ENCODE results near the gene EVI2B.
"Not testable (repeated sequence)": the region's sequence is repeated elsewhere in the genome, so short reads cannot be mapped to it uniquely, and the experiment has no call there.

The EVI2B gene

DNA sequence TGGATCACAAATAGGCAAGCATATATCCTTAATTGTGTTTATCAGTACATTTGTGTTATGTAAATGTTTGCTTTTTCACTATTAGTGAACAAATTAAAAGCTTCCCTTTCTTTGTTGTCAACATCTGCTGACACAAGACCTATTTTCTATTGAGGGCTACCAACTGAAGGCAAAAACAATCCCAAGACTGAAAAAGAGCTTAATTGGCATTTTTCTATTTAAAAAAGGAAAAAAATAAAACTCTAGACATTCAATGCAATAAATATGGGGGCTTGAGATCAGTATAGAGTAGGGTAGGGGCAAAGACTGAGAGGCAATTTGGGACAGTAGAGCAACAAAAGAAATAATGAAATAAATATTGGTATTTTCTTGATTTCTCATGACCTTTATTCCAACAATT is 41.1 kb downstream of the EVI2B start:
- no peak for DNase-seq (ENCODE audit: low read depth in 2 of 3, low spot score in 2 of 3)

DNA sequence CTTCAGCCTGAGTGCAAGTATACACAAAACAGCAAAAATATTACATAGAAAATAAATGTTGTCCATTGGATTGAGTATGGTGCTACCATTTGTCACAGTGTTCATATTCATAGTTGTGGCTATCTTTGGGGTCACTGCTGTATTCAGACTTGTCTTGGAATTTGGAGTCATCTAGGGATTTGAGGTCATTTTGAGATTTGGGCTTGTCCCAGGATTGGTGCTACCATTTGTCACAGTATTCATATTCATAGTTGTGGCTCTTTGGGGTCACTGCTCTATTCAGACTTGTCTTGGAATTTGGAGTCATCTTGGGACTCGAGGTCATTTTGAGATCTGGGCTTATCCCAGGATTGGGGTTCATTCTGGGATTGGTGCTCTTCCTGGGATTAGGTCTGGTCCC is 41.6 kb downstream of the EVI2B start:
- no peak for DNase-seq (ENCODE audit: low read depth in 2 of 3, low spot score in 2 of 3)

DNA sequence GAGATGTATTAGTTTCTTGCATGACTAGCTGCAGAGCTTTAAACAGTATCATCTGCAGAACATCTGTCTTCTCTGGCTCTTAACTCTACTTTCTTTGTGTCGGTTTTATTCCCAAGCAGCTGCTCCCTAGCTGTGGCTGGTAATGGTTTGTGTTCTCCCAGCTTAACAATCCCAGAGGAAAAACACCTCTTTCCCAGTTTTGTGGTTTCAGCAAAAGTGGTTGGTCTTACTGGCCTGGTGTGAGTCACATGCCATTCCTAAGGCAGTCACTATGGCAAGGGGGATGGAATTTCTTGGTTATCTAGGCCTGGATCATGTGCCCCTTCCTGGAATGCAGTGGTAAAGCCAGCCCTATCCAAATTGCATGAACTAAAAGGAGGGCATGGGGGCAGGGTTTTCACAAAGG is 44.3 kb downstream of the EVI2B start:
- no peak for DNase-seq (ENCODE audit: low read depth in 2 of 3, low spot score in 2 of 3)

DNA sequence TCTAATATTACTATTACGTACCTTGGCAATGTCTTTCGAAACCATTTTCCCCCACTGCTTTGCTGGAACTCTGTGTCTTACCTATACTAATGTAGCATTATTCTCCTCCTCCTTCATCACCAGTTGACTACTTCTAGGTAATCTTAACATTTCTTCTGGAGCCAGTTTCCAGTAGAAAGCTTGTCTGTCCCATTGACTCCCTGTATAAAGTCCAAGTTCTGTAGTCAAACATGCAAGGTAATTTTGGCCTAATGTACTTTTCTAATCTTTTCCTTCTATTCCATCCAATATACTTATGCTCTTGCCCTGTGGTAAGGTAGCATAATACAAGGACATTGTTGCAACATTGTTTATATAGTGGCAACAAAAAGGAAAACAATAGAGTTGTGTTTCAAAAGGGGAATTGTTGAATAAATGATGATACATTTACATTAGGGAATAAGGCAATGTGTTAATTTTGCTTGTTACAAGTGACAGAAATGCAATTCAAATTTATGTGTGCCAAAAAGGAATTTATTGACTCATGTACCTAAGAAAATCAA is 44.7 kb downstream of the EVI2B start:
- no peak for DNase-seq (ENCODE audit: low read depth in 2 of 3, low spot score in 2 of 3)

DNA sequence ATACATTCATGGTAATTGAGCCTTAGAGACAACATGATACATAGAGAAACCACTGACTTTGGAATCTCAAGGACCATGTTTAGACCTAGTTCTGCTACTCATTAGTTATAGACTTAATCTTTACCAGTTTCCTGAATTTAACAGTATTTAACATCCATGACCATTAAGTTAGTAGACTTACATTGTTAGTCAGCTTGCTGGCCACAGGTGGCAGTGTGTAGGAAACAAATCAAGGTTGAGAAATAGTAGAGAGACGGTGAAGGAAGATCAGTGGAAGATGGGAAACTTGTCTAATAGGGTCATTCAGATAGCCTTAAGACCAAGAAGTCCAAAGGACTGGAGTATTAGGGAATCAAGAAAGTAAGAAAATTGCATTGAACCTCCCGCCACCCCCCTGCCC is 47.8 kb downstream of the EVI2B start:
- DNase-seq (ENCODE audit: low read depth in 2 of 3, low spot score in 2 of 3), result no peak

DNA sequence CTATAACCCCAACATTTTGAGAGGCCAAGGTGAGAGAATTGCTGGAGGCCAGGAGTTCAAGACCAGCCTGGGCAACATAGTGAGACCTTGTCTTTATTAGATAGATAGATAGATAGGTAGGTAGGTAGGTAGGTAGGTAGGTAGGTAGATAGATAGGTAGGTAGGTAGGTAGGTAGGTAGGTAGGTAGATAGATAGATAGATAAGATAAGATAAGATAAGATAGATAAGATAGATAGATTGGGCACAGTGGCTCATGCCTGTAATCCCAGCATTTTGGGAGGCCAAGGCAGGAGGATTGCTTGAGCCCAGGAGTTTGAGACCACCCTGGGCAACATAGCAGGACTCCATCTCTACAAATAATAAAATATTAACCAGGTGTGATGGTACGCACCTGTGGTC is 50.9 kb downstream of the EVI2B start:
- not testable (repeated sequence) for DNase-seq (ENCODE audit: low read depth in 2 of 3, low spot score in 2 of 3)

DNA sequence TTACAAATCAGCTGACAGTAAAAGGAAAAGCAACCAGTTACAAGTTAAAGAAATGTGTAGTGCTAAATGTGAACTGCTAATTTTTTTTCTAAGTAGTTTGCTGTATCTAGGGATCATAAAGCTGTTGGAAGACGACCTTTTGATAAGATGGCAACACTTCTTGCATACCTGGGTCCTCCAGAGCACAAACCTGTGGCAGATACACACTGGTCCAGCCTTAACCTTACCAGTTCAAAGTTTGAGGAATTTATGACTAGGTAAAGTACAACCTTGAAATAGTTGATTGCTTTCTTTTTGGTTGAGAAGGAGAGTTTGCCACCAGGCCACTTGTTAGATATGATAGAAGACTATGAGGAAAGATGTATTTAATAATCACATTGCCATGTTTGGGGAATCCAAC is 52.3 kb downstream of the EVI2B start:
- DNase-seq (ENCODE audit: low read depth in 2 of 3, low spot score in 2 of 3), result no peak

DNA sequence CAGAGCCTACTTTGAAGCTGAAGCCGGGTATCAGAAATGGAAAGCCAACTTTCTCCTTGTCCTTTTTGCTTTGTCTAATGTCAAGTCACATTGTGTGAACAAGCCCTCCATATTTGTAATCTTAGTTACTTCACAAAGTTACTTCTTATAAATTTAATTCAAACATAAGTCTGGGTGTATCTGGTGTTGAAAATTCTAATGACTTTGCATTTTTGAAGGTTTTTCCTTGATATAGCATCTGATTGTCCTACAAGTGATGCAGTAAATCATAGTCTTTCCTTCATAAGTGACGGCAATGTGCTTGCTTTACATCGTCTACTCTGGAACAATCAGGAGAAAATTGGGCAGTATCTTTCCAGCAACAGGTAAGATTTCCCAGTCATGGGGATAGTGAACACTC is 53.7 kb downstream of the EVI2B start:
- no peak for DNase-seq (ENCODE audit: low read depth in 2 of 3, low spot score in 2 of 3)

DNA sequence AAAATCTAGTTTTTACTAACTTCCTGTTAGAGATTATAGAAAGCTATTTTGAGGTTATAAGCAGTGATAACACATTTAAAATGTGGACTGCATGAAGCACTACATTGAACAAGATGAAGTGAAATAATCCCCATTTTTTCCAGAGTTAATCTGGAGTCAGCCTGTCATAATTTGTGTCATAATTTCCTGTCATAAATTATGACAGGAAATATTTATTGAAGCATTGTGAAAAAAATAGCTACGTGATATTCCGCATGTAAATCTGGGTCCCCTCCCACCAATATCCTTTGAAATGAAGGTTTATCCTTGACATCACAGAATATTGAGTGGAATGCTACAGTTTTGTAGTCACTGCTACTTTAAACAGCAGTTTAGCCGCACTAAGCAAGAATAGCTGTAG is 56.9 kb downstream of the EVI2B start:
- no peak for DNase-seq (ENCODE audit: low read depth in 2 of 3, low spot score in 2 of 3)

DNA sequence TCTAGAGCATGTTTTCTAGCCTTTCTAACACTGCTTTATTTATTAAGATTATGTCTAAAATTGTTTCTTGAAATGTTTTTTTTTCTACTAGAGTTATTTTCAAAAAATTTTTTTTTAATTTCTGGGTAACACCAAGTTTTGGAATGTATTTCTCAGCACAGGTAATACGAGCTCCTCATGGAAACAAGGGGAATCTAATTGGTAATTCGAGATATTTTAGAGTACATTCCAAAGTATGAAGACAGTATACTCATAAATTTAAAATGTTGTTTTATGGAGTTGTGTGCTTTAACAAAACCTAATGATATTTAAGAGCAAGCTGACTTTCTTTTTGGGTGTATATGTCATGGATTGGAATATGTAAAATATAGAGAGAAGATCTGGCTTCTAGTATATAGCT is 59.2 kb downstream of the EVI2B start:
- DNase-seq (ENCODE audit: low read depth in 2 of 3, low spot score in 2 of 3), result no peak
